Ishikawa (cell line): ENCODE results near the gene SLC39A1.

ENCODE experiments used
- CEBPB ChIP-seq: IDR thresholded peaks from 2 replicates; pipeline ENCODE4 v1.6.1; 2012
- CREB1 ChIP-seq: IDR thresholded peaks from 2 replicates; pipeline ENCODE4 v1.6.1; 2012; ENCODE audit warnings: low read depth
- EGR1 ChIP-seq: IDR thresholded peaks from 2 replicates; pipeline ENCODE4 v1.6.1; 2012
- EP300 ChIP-seq: IDR thresholded peaks from 2 replicates; pipeline ENCODE4 v1.6.1; 2012; ENCODE audit warnings: borderline replicate concordance
- FOXM1 ChIP-seq: IDR thresholded peaks from 2 replicates; pipeline ENCODE4 v1.6.1; 2012; ENCODE audit warnings: low read depth, borderline replicate concordance
- MAX ChIP-seq: IDR thresholded peaks from 2 replicates; pipeline ENCODE4 v1.6.1; 2012
- NFIC ChIP-seq: IDR thresholded peaks from 2 replicates; pipeline ENCODE4 v1.6.1; 2012
- RAD21 ChIP-seq: IDR thresholded peaks from 2 replicates; pipeline ENCODE4 v1.6.1; 2012; ENCODE audit warnings: low read depth
- TAF1 ChIP-seq: IDR thresholded peaks from 2 replicates; pipeline ENCODE4 v1.6.1; 2012; ENCODE audit warnings: low read depth, mild to moderate bottlenecking
- TCF12 ChIP-seq: IDR thresholded peaks from 2 replicates; pipeline ENCODE4 v1.6.1; 2012; ENCODE audit warnings: low read depth
- TEAD4 ChIP-seq: IDR thresholded peaks from 2 replicates; pipeline ENCODE4 v1.6.1; 2012
- USF1 ChIP-seq: IDR thresholded peaks from 2 replicates; pipeline ENCODE4 v1.6.1; 2012
- YY1 ChIP-seq: IDR thresholded peaks from 2 replicates; pipeline ENCODE4 v1.6.1; 2012; ENCODE audit warnings: low read depth
- ZBTB7A ChIP-seq: IDR thresholded peaks from 2 replicates; pipeline ENCODE4 v1.6.1; 2012; ENCODE audit warnings: low read depth
- TF ChIP-seq, protein P1 (sequence below): IDR thresholded peaks from 2 replicates; pipeline ENCODE4 v1.6.1; 2012; ENCODE audit warnings: low read depth, mild to moderate bottlenecking

SLC39A1 gene

DNA sequence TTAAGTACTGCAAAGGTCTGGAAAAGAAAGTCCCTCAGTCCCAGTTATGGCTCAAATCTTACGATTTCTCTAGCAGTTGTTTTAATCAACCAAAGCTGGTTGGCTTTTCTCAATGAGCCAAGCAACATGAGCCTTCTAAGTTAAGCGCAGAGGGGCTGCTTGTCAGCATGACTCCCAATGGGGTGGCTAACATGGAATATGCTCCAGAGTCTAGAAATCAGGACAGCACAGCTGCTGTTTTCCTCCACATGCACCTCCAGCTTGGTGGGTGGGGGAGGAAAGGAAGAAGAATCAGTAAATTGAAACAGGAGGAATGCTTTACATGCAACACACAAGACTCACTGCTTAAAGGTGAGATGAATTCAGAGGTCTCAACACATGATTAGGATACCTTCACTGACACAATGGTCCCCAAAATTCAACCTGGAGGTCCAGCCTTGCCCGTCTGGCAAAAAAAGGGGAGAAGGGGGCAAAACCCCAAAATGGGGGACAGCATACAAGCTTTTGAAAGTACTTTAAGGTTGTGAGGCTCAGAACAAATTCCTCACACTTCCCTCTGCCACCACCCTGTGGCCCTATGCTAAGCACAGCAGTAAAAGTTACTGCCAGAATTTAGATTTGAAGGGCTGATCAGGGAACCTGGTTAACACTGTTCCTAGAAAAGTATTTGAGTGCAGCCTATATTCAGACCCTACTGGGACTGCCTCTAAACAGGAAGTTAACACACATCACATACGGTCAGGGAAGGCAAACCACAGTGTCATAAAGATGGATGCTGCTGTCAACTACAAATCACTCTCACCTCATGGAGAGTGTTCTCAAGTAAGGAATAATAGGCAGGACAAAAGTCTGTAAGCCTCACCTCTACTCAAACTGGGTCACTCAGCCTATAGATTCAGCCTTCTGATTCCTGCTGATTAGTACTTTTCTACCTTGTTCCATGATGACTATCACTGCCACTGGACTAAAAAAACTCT lies 43.2 kb downstream of the SLC39A1 start:
- no peak for TF ChIP-seq TEAD4
- TF ChIP-seq, protein P1, sequence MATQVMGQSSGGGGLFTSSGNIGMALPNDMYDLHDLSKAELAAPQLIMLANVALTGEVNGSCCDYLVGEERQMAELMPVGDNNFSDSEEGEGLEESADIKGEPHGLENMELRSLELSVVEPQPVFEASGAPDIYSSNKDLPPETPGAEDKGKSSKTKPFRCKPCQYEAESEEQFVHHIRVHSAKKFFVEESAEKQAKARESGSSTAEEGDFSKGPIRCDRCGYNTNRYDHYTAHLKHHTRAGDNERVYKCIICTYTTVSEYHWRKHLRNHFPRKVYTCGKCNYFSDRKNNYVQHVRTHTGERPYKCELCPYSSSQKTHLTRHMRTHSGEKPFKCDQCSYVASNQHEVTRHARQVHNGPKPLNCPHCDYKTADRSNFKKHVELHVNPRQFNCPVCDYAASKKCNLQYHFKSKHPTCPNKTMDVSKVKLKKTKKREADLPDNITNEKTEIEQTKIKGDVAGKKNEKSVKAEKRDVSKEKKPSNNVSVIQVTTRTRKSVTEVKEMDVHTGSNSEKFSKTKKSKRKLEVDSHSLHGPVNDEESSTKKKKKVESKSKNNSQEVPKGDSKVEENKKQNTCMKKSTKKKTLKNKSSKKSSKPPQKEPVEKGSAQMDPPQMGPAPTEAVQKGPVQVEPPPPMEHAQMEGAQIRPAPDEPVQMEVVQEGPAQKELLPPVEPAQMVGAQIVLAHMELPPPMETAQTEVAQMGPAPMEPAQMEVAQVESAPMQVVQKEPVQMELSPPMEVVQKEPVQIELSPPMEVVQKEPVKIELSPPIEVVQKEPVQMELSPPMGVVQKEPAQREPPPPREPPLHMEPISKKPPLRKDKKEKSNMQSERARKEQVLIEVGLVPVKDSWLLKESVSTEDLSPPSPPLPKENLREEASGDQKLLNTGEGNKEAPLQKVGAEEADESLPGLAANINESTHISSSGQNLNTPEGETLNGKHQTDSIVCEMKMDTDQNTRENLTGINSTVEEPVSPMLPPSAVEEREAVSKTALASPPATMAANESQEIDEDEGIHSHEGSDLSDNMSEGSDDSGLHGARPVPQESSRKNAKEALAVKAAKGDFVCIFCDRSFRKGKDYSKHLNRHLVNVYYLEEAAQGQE, result no peak
- no peak for TF ChIP-seq NFIC
- no peak for TF ChIP-seq TCF12
- no peak for TF ChIP-seq FOXM1
- TF ChIP-seq YY1, result no peak

DNA sequence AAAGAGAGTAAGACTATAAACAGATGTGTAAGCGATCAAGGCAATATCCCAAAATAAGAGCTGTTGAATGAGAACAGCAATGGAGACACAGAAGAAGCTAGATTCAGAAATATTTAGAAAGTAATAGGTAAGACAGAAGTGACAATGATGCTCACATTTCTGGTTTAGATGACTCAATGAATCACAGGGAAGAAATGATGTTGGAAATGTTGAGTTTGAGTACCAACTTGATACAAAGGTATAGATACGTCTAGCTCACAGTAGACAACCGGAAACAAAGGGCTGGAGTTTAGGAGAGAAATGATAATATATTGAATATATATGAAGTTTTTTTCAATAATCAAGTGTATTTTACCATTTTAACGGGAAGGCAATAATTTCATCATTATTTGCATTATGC lies 47.0 kb downstream of the SLC39A1 start:
- TF ChIP-seq EGR1 (no peak), USF1 (no peak), TEAD4 (no peak), YY1 (no peak), TAF1 (no peak), EP300 (no peak), RAD21 (no peak), ZBTB7A (no peak), MAX (no peak), FOXM1 (no peak), TCF12 (no peak), NFIC (no peak), CREB1 (no peak), CEBPB (no peak)
- TF ChIP-seq, protein P1, result no peak

DNA sequence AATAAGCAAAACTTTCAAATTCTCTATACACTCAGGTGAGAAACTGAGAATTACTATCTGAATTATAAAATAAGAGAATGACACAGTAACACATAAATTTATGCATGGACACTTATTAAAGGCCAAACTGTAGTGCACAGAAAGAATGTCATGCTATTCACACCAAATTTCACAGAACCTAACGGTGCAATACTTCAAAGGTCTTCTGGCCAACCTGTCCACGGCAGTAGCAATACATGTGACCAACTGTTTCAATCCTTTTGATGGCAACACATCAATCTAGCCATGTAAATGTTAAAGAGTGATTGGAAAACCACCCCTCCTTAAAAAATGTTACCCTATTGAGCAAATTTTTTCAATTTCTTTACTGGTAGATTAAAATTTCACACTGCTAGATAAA lies 51.0 kb downstream of the SLC39A1 start:
- TF ChIP-seq TEAD4 (no peak), TAF1 (no peak), MAX (no peak), EP300 (no peak), CREB1 (no peak), YY1 (no peak), TCF12 (no peak), NFIC (no peak), EGR1 (no peak)
